Vein endothelial cell (primary cell): ENCODE measurements around the gene CBFA2T2. TPM values are rescaled to one million over a fixed set of nuclear protein-coding genes. Genes with fewer than 3 reads are reported as not detected.

Source experiments
- total RNA-seq: library from RNA; depleted of rRNA; stranded (reverse); fragments of >200 nt; gene quantifications from 2 replicates; pipeline ENCODE4 v1.2.3, GENCODE V29; 2012

The CBFA2T2 gene
- total RNA-seq, result 6.8 and 9.1 TPM in 2 replicates

GRCh38 chr20:33490023-33490933 lies at the start of gene CBFA2T2:
Gene CBFA2T2 (plus strand): TSS chr20:33490096. CDS start chr20:33490268, 172 bp downstream.

GRCh38 chr20:33443512-33444239 lies 46.2 kb upstream of the CBFA2T2 start, which contains the start of gene SNTA1:
Gene SNTA1 (minus strand): TSS chr20:33443763. CDS start chr20:33443620, 143 bp downstream.

GRCh38 chr20:33662172-33662571 lies 172.3 kb downstream of the CBFA2T2 start, which contains the start of gene C20orf144:
Gene C20orf144 (plus strand): TSS chr20:33662327. CDS start chr20:33662346, 19 bp downstream.

GRCh38 chr20:33666293-33667244 lies 176.7 kb downstream of the CBFA2T2 start, which contains the start of gene ACTL10:
Gene ACTL10 (plus strand): TSS chr20:33666943. CDS start chr20:33667498, 555 bp downstream.

GRCh38 chr20:33674294-33675135 lies 184.6 kb downstream of the CBFA2T2 start, which contains the start of gene NECAB3:
Gene NECAB3 (minus strand): TSS chr20:33674428. CDS start chr20:33674352, 76 bp downstream.

GRCh38 chr20:33686100-33686983 lies 196.4 kb downstream of the CBFA2T2 start, which contains the start of gene E2F1:
Gene E2F1 (minus strand): TSS chr20:33686385. CDS start chr20:33686264, 121 bp downstream.

Other genes with a start within 250 kb of the CBFA2T2 start
- gene BPIFB1, start 206.9 kb upstream of the CBFA2T2 start, total RNA-seq, result not detected in 2 replicates
- gene CDK5RAP1, start 88.6 kb upstream of the CBFA2T2 start, total RNA-seq, result 19.9 TPM in 2 replicates
- gene SNTA1, start 46.3 kb upstream of the CBFA2T2 start, total RNA-seq, result 7.1 and 8.5 TPM in 2 replicates
- under 0.01 and 0.10 TPM in 2 replicates for gene C20orf144, start 172.2 kb downstream of the CBFA2T2 start, total RNA-seq
- 2.8 and 3.3 TPM in 2 replicates for gene ACTL10, start 176.8 kb downstream of the CBFA2T2 start, total RNA-seq
- 9.9 and 28.7 TPM in 2 replicates for gene NECAB3, start 184.3 kb downstream of the CBFA2T2 start, total RNA-seq
- 8.2 and 10.5 TPM in 2 replicates for gene E2F1, start 196.3 kb downstream of the CBFA2T2 start, total RNA-seq
- 3.2 and 3.9 TPM in 2 replicates for gene PXMP4, start 230.2 kb downstream of the CBFA2T2 start, total RNA-seq
- gene ZNF341, start 241.9 kb downstream of the CBFA2T2 start, total RNA-seq, result 1.6 and 2.9 TPM in 2 replicates